ENCODE results near the gene IRF2BP2. TPM values are rescaled to one million over a fixed set of nuclear protein-coding genes. Genes with fewer than 3 reads are reported as not detected.

Gene IRF2BP2
- total and polyA plus RNA-seq, 10 of the 15 experiments (the other 5 are each of a cell fraction or from before 2014, with no cell fraction given): 7.5 to 114 (median 52.3) TPM

- BruUV-seq (replicated peaks): no TSS peak
- Histone ChIP-seq H3K27ac (ENCODE audit: control insufficient read depth, insufficient read depth) (peak overlapping the region; percentile 75), H3K9me3 (replicated peaks; ENCODE audit: control insufficient read depth, insufficient read depth, low read length) (no peaks in the 10 kb centered on the region), H3K4me2 (ENCODE audit: control insufficient read depth, insufficient read depth) (peak overlapping the region; percentile 87), H3K79me2 (ENCODE audit: control insufficient read depth, insufficient read depth, low read length) (peaks cover 39% of the 10 kb centered on the region), H4K20me1 (ENCODE audit: control insufficient read depth, insufficient read depth) (no peaks in the 10 kb centered on the region), H3K27me3 (replicated peaks in 1 of 2; ENCODE audit: control insufficient read depth in 2 of 2, insufficient read depth in 2 of 2, low read length in 1 of 2) (no peaks in the 10 kb centered on the region), H3K36me3 (ENCODE audit: control insufficient read depth in 2 of 2, insufficient read depth in 2 of 2, low read length in 1 of 2) (peaks cover 0 to 8% of the 10 kb centered on the region in 2 experiments; a peak in 1 of 4 replicates), H2AFZ (ENCODE audit: control insufficient read depth, low read depth, low read length) (no peak overlapping the region; the same call in none of the 2 replicates), H3K4me3 (peak overlapping the region; percentile 67; the same call in 1 of the 2 replicates), H3K9ac (ENCODE audit: control insufficient read depth, insufficient read depth, low read length) (peak overlapping the region; percentile 71), H3K4me1 (ENCODE audit: control insufficient read depth, insufficient read depth, low read length) (peaks cover 22% of the 10 kb centered on the region)
- SMC1A ChIA-PET (ENCODE audit: uncharacterized antibody, unreplicated experiment): interaction anchor here (1.0 to 9.7 kb wide), 15 partner anchors 13 to 483 kb away, joined by 3 to 81 read pairs (median 4); no protein-coding TSS in a partner anchor
- no peak for DNase-seq (ENCODE audit: low read depth, low spot score)
- in situ Hi-C loops (cut with MboI): loop anchor here (5.0 to 10.0 kb wide), 2 partner anchors 375 to 482 kb away; no protein-coding TSS in a partner anchor
- intact Hi-C loops (cut with micrococcal nuclease; ENCODE audit: unreplicated experiment): loop anchor here (10.0 kb wide), 2 partner anchors 225 to 485 kb away; partner anchors contain the start of gene COA6
- RAD21 ChIA-PET (ENCODE audit: unreplicated experiment): interaction anchor here (0.5 to 6.2 kb wide), 28 partner anchors 12 to 493 kb away, joined by 3 to 65 read pairs (median 6); partner anchors contain the start of gene IRF2BP2
- WGBS (ENCODE audit: insufficient coverage, insufficient replicate concordance, low lambda C conversion rate, missing lambda C conversion rate): under 1% methylated on average over 51 of the region's 87 CpGs
- POLR2A ChIA-PET: interaction anchor here (0.5 to 5.0 kb wide), 19 partner anchors 10 to 760 kb away, joined by 3 to 40 read pairs (median 4); partner anchors contain the start of gene IRF2BP2
- CTCF ChIA-PET: interaction anchor here (0.6 to 5.6 kb wide), 9 partner anchors 12 to 484 kb away, joined by 3 to 39 read pairs (median 4); no protein-coding TSS in a partner anchor
- no peak for FAIRE-seq
- peak; percentile 76 for ATAC-seq
- TF ChIP-seq RAD51 (IDR thresholded peaks at IDR 0.05) (no peak), ZBED1 (IDR thresholded peaks at IDR 0.05; ENCODE audit: borderline replicate concordance) (no peak), ZNF217 (IDR thresholded peaks at IDR 0.05) (no peak), SUPT20H (IDR thresholded peaks at IDR 0.05; ENCODE audit: borderline replicate concordance, control insufficient read depth, low read depth, low read length) (no peak), IKZF1 (conservative IDR thresholded peaks at IDR 0.05) (peak; percentile 85), CREM (IDR thresholded peaks at IDR 0.05; ENCODE audit: low read depth) (peak; percentile 63), NBN (IDR thresholded peaks at IDR 0.05) (peak; percentile 53), TARDBP (IDR thresholded peaks at IDR 0.05; ENCODE audit: borderline replicate concordance) (no peak), KAT2A (conservative IDR thresholded peaks at IDR 0.05; ENCODE audit: control insufficient read depth, low read depth, low read length) (no peak), MTA2 (IDR thresholded peaks at IDR 0.05; ENCODE audit: low read depth) (no peak), ZSCAN29 (IDR thresholded peaks at IDR 0.05) (no peak), STAT3 (IDR thresholded peaks at IDR 0.05; ENCODE audit: low read depth, low read length) (no peak), SREBF1 (IDR thresholded peaks at IDR 0.05; ENCODE audit: low read length) (no peak), POLR2AphosphoS5 (IDR thresholded peaks at IDR 0.05; ENCODE audit: low read length) (peak; percentile 53; the same call in 1 of the 2 replicates)
- TF ChIP-seq, protein P1, sequence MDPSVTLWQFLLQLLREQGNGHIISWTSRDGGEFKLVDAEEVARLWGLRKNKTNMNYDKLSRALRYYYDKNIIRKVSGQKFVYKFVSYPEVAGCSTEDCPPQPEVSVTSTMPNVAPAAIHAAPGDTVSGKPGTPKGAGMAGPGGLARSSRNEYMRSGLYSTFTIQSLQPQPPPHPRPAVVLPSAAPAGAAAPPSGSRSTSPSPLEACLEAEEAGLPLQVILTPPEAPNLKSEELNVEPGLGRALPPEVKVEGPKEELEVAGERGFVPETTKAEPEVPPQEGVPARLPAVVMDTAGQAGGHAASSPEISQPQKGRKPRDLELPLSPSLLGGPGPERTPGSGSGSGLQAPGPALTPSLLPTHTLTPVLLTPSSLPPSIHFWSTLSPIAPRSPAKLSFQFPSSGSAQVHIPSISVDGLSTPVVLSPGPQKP (IDR thresholded peaks at IDR 0.05; ENCODE audit: low read depth, low read length): 0 out of 2 replicates have a peak, but pooled peaks have one; percentile 10
- TF ChIP-seq, protein P2, sequence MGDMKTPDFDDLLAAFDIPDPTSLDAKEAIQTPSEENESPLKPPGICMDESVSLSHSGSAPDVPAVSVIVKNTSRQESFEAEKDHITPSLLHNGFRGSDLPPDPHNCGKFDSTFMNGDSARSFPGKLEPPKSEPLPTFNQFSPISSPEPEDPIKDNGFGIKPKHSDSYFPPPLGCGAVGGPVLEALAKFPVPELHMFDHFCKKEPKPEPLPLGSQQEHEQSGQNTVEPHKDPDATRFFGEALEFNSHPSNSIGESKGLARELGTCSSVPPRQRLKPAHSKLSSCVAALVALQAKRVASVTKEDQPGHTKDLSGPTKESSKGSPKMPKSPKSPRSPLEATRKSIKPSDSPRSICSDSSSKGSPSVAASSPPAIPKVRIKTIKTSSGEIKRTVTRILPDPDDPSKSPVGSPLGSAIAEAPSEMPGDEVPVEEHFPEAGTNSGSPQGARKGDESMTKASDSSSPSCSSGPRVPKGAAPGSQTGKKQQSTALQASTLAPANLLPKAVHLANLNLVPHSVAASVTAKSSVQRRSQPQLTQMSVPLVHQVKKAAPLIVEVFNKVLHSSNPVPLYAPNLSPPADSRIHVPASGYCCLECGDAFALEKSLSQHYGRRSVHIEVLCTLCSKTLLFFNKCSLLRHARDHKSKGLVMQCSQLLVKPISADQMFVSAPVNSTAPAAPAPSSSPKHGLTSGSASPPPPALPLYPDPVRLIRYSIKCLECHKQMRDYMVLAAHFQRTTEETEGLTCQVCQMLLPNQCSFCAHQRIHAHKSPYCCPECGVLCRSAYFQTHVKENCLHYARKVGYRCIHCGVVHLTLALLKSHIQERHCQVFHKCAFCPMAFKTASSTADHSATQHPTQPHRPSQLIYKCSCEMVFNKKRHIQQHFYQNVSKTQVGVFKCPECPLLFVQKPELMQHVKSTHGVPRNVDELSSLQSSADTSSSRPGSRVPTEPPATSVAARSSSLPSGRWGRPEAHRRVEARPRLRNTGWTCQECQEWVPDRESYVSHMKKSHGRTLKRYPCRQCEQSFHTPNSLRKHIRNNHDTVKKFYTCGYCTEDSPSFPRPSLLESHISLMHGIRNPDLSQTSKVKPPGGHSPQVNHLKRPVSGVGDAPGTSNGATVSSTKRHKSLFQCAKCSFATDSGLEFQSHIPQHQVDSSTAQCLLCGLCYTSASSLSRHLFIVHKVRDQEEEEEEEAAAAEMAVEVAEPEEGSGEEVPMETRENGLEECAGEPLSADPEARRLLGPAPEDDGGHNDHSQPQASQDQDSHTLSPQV (IDR thresholded peaks at IDR 0.05): no peak
- TF ChIP-seq, protein P3, sequence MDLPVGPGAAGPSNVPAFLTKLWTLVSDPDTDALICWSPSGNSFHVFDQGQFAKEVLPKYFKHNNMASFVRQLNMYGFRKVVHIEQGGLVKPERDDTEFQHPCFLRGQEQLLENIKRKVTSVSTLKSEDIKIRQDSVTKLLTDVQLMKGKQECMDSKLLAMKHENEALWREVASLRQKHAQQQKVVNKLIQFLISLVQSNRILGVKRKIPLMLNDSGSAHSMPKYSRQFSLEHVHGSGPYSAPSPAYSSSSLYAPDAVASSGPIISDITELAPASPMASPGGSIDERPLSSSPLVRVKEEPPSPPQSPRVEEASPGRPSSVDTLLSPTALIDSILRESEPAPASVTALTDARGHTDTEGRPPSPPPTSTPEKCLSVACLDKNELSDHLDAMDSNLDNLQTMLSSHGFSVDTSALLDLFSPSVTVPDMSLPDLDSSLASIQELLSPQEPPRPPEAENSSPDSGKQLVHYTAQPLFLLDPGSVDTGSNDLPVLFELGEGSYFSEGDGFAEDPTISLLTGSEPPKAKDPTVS (IDR thresholded peaks at IDR 0.05; ENCODE audit: low read depth, low read length): peak; percentile 63; the same call in 1 of the 2 replicates
Observed at GRCh38 chr1:234599617-234600417, 10.2 kb downstream of the IRF2BP2 start.
